Measurements from ENCODE around the gene RPH3AL.

Gene RPH3AL

DNA sequence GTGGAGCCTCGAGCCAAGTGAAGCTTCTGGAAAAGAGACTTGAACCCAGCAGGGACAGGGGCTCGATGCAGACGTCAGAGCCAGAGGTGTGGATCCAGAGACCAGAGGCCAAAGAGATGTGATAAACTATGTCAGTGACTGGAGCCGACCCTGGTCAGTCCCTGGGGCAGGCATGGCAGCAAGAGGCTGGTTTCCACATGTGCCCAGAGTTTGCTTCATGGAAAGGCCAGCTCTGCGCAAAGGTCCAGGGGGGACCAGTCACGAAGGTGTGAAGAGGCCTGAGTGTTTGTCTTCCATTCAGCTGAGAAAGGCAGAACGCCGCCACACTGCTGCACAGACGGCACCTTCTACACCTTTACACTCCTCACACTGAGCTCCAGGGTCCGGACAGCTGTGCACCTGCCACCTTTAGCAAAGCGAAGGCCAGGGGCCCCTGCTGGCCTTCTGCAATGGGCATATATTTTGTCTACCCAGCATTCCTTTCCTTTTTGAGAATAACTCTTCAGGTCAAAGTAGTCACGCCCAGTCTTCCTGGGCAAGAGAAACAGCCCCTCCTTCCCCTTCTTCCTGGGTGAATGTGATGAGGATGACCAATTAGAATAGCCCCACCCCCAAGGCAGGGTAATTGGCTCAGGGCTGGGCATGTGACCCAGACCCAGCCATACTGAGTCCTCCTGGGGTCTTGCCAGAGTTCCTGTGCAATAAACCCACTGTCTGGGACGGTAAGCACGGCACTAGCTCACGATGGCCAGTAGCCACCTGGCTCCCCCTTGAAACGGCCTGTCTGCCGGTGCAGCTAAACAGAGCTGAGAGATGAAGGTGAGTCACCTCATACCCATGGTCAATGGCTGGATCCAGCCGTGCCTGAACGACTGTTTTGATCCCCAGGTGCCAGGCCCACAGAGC, 2.3 kb upstream of the RPH3AL start:
- no peak for ATAC-seq

DNA sequence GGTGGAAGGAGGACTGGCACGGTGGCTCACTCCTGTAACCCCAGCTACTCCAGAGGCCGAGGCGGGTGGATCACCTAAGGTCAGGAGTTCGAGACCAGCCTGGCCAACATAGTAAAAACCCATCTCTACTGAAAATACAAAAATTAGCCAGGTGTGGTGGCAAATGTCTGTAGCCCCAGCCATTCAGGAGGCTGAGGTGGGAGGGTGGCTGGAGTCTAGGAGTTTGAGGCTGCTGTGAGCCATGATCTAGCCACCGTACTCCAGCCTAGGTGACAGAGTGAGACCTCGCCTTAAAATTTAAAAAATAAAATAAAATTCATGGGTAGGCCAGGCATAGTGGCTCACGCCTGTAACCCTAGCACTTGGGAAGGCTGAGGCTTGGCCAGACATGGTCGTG, 1.2 kb upstream of the RPH3AL start:
- ATAC-seq, result no peak
- TF ChIP-seq ZC3H10 (CRISPR knock-in tag; IDR thresholded peaks at IDR 0.05), result no peak

More for the DNA sequence above, 2.3 kb upstream of the RPH3AL start:
- TF ChIP-seq ZNF70 (CRISPR knock-in tag; IDR thresholded peaks at IDR 0.05), result no peak

DNA sequence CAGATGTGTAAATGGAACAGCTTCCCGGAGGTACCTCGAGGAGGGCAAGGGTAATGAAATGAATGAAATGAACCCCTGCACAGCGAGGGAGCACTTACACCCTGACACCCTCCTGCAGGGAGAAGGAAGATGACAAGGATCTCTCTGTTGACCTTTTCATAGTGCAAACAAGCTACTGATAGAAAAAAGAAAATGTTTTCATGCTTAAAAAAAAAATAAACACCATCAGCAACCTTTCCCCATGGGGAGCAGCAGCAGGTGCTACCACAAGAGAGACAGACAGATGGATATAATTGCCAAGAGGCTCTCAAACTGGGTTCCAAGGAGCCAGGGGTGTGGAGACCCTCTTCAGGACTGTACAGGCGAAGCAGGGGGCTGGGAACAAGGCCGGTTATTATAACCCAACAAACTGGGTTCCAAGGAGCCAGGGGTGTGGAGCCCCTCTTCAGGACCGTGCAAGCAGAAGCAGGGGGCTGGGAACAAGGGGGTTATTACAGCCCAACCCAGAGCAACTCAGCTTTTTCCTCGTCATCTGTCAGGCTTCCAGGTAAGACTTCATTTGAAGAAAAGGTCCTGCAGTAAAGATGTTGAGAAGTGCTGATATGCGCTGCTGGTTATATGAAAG, 718 bp upstream of the RPH3AL start:
- no peak for ATAC-seq
- no peak for TF ChIP-seq PPARA (CRISPR knock-in tag; IDR thresholded peaks at IDR 0.05; ENCODE audit: borderline replicate concordance)
- no peak for TF ChIP-seq ZNF70 (CRISPR knock-in tag; IDR thresholded peaks at IDR 0.05)
- no peak for TF ChIP-seq ZC3H10 (CRISPR knock-in tag; IDR thresholded peaks at IDR 0.05)
- TF ChIP-seq ZFP30 (CRISPR knock-in tag; IDR thresholded peaks at IDR 0.05), result no peak
- TF ChIP-seq, protein P1, sequence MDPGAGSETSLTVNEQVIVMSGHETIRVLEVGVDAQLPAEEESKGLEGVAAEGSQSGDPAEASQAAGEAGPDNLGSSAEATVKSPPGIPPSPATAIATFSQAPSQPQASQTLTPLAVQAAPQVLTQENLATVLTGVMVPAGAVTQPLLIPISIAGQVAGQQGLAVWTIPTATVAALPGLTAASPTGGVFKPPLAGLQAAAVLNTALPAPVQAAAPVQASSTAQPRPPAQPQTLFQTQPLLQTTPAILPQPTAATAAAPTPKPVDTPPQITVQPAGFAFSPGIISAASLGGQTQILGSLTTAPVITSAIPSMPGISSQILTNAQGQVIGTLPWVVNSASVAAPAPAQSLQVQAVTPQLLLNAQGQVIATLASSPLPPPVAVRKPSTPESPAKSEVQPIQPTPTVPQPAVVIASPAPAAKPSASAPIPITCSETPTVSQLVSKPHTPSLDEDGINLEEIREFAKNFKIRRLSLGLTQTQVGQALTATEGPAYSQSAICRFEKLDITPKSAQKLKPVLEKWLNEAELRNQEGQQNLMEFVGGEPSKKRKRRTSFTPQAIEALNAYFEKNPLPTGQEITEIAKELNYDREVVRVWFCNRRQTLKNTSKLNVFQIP (CRISPR knock-in tag; IDR thresholded peaks at IDR 0.05; ENCODE audit: borderline replicate concordance, low read depth), result no peak
- no peak for TF ChIP-seq CSDC2 (CRISPR knock-in tag; IDR thresholded peaks at IDR 0.05)
- TF ChIP-seq ZFP3 (CRISPR knock-in tag; IDR thresholded peaks at IDR 0.05), result no peak
- no peak for TF ChIP-seq ESRRG (CRISPR knock-in tag; IDR thresholded peaks at IDR 0.05)
- TF ChIP-seq TCF4 (CRISPR knock-in tag; IDR thresholded peaks at IDR 0.05; ENCODE audit: borderline replicate concordance), result no peak

DNA sequence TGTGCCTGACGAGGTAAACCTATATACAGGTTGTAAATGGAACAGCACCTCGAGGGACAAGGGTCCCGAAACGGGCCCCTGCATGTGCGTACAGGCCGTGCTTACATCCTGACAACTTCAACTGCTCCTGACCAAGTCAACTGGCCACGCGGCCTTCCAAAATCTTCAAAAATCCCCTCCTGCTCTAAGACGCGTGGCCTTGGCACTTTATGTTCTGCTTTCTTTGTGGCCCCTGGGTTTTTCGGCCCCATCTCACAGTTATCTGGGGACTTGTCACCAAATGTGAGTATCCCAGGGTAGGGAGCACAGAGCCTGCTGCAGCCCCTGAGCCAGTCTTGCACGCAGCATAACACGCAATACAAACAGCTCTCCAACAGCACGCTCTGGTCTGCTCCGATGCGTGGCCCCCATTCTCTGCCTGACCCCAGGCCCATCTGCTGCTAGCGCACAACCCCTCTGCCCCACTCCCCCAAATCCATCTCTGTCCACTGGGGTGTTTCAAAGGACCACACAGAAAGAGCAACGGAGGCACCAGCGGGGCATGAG, 659 bp downstream of the RPH3AL start:
- TF ChIP-seq OSR1 (CRISPR knock-in tag; IDR thresholded peaks at IDR 0.05) (no peak), ZNF565 (CRISPR knock-in tag; conservative IDR thresholded peaks at IDR 0.05; ENCODE audit: low read depth) (no peak)
- no peak for ATAC-seq

DNA sequence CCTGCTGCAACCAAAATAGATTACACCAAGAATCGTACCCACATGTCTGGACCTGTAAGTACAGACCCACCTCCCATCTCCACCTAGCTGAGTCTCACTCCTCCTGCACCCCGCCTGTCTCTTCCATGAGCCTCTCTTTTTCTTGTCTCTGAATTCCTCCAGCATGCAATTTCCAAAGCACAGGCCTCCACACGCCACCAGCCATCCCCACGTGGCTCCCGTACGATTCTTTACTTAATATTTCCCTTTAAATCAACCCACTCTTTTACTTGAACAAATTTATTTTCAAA, 1.2 kb downstream of the RPH3AL start:
- ATAC-seq, result no peak
- TF ChIP-seq CSDC2 (CRISPR knock-in tag; IDR thresholded peaks at IDR 0.05) (no peak), ZNF70 (CRISPR knock-in tag; IDR thresholded peaks at IDR 0.05) (no peak), BACH2 (CRISPR knock-in tag; IDR thresholded peaks at IDR 0.05; ENCODE audit: borderline replicate concordance) (no peak), ZNF565 (CRISPR knock-in tag; conservative IDR thresholded peaks at IDR 0.05; ENCODE audit: low read depth) (no peak), ZNF8 (CRISPR knock-in tag; IDR thresholded peaks at IDR 0.05) (no peak), RARB (CRISPR knock-in tag; IDR thresholded peaks at IDR 0.05) (no peak), ZFP3 (CRISPR knock-in tag; IDR thresholded peaks at IDR 0.05) (no peak), GLIS3 (CRISPR knock-in tag; IDR thresholded peaks at IDR 0.05) (no peak), TCF4 (CRISPR knock-in tag; IDR thresholded peaks at IDR 0.05; ENCODE audit: borderline replicate concordance) (no peak), ESRRG (CRISPR knock-in tag; IDR thresholded peaks at IDR 0.05) (no peak), ARNTL (CRISPR knock-in tag; IDR thresholded peaks at IDR 0.05; ENCODE audit: borderline replicate concordance, low read depth) (no peak), OSR1 (CRISPR knock-in tag; IDR thresholded peaks at IDR 0.05) (no peak), ZC3H10 (CRISPR knock-in tag; IDR thresholded peaks at IDR 0.05) (no peak), ISL1 (CRISPR knock-in tag; IDR thresholded peaks at IDR 0.05) (no peak), SNAI2 (CRISPR knock-in tag; IDR thresholded peaks at IDR 0.05) (no peak)
- TF ChIP-seq, protein P2, sequence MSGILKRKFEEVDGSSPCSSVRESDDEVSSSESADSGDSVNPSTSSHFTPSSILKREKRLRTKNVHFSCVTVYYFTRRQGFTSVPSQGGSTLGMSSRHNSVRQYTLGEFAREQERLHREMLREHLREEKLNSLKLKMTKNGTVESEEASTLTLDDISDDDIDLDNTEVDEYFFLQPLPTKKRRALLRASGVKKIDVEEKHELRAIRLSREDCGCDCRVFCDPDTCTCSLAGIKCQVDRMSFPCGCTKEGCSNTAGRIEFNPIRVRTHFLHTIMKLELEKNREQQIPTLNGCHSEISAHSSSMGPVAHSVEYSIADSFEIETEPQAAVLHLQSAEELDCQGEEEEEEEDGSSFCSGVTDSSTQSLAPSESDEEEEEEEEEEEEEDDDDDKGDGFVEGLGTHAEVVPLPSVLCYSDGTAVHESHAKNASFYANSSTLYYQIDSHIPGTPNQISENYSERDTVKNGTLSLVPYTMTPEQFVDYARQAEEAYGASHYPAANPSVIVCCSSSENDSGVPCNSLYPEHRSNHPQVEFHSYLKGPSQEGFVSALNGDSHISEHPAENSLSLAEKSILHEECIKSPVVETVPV (CRISPR knock-in tag; IDR thresholded peaks at IDR 0.05), result no peak
- TF ChIP-seq, protein P3, sequence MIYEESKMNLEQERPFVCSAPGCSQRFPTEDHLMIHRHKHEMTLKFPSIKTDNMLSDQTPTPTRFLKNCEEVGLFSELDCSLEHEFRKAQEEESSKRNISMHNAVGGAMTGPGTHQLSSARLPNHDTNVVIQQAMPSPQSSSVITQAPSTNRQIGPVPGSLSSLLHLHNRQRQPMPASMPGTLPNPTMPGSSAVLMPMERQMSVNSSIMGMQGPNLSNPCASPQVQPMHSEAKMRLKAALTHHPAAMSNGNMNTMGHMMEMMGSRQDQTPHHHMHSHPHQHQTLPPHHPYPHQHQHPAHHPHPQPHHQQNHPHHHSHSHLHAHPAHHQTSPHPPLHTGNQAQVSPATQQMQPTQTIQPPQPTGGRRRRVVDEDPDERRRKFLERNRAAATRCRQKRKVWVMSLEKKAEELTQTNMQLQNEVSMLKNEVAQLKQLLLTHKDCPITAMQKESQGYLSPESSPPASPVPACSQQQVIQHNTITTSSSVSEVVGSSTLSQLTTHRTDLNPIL (CRISPR knock-in tag; IDR thresholded peaks at IDR 0.05; ENCODE audit: low read depth), result no peak
- TF ChIP-seq, protein P4, sequence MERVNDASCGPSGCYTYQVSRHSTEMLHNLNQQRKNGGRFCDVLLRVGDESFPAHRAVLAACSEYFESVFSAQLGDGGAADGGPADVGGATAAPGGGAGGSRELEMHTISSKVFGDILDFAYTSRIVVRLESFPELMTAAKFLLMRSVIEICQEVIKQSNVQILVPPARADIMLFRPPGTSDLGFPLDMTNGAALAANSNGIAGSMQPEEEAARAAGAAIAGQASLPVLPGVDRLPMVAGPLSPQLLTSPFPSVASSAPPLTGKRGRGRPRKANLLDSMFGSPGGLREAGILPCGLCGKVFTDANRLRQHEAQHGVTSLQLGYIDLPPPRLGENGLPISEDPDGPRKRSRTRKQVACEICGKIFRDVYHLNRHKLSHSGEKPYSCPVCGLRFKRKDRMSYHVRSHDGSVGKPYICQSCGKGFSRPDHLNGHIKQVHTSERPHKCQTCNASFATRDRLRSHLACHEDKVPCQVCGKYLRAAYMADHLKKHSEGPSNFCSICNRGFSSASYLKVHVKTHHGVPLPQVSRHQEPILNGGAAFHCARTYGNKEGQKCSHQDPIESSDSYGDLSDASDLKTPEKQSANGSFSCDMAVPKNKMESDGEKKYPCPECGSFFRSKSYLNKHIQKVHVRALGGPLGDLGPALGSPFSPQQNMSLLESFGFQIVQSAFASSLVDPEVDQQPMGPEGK (CRISPR knock-in tag; IDR thresholded peaks at IDR 0.05; ENCODE audit: borderline replicate concordance), result no peak
- TF ChIP-seq, protein P5, sequence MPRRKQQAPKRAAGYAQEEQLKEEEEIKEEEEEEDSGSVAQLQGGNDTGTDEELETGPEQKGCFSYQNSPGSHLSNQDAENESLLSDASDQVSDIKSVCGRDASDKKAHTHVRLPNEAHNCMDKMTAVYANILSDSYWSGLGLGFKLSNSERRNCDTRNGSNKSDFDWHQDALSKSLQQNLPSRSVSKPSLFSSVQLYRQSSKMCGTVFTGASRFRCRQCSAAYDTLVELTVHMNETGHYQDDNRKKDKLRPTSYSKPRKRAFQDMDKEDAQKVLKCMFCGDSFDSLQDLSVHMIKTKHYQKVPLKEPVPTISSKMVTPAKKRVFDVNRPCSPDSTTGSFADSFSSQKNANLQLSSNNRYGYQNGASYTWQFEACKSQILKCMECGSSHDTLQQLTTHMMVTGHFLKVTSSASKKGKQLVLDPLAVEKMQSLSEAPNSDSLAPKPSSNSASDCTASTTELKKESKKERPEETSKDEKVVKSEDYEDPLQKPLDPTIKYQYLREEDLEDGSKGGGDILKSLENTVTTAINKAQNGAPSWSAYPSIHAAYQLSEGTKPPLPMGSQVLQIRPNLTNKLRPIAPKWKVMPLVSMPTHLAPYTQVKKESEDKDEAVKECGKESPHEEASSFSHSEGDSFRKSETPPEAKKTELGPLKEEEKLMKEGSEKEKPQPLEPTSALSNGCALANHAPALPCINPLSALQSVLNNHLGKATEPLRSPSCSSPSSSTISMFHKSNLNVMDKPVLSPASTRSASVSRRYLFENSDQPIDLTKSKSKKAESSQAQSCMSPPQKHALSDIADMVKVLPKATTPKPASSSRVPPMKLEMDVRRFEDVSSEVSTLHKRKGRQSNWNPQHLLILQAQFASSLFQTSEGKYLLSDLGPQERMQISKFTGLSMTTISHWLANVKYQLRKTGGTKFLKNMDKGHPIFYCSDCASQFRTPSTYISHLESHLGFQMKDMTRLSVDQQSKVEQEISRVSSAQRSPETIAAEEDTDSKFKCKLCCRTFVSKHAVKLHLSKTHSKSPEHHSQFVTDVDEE (CRISPR knock-in tag; IDR thresholded peaks at IDR 0.05), result no peak
- TF ChIP-seq, protein P1 (CRISPR knock-in tag; IDR thresholded peaks at IDR 0.05; ENCODE audit: borderline replicate concordance, low read depth), result no peak
